ENCODE data around the gene KDF1. TPM values are rescaled to one million over a fixed set of nuclear protein-coding genes. Genes with fewer than 3 reads are reported as not detected.

Gene KDF1
- total and polyA plus RNA-seq, 2 donors (not counting 3 experiments of a cell fraction or from before 2014, with no cell fraction given): not detected

- no peaks in the 10 kb centered on the region for H3K36me3 ChIP-seq (ENCODE audit: control insufficient read depth in 2 of 2, extremely low read depth in 1 of 2, insufficient read depth in 2 of 2, low read length in 2 of 2)
- no peak for DNase-seq (ENCODE audit: low read depth, low spot score)
- ChIA-PET POLR2A (no interaction called here), CTCF (interaction anchor here (2.4 to 5.1 kb wide), 3 partner anchors 30 to 78 kb away, joined by 10 to 109 read pairs (median 50); partner anchors contain the start of gene TRNP1)
- H3K4me1 ChIP-seq (ENCODE audit: control insufficient read depth, extremely low read depth, insufficient read depth, low read length): peaks cover 16% of the 10 kb centered on the region
- no peak for FAIRE-seq
- no TSS peak for BruUV-seq (replicated peaks)
- no peak overlapping the region for H3K9ac ChIP-seq (replicated peaks; ENCODE audit: extremely low read depth, insufficient read depth, low read length)
- dilution Hi-C loops (cut with MboI; ENCODE audit: extremely low pct_ligation_motif_present, low sequenced_read_pairs): no loop called here
- no peak overlapping the region for H3K4me2 ChIP-seq (ENCODE audit: insufficient read depth, low read length)
- intact Hi-C loops (cut with micrococcal nuclease): no loop called here
- no peak overlapping the region for H3K27ac ChIP-seq (ENCODE audit: insufficient read depth, low read depth, low read length)
- no peak for TF ChIP-seq POLR2AphosphoS5 (IDR thresholded peaks at IDR 0.05; ENCODE audit: insufficient read depth, low read depth, low read length)
- no peak for TF ChIP-seq EZH2 (IDR thresholded peaks at IDR 0.05; ENCODE audit: borderline replicate concordance, low read depth, low read length, severe bottlenecking)
- no peak for TF ChIP-seq MAX (IDR thresholded peaks at IDR 0.05; ENCODE audit: insufficient read depth, insufficient read length)
- TF ChIP-seq GATA2 (IDR thresholded peaks at IDR 0.05; ENCODE audit: insufficient read depth, insufficient read length, low read depth, low read length): no peak
- TF ChIP-seq MYC (IDR thresholded peaks at IDR 0.05; ENCODE audit: low read depth, low read length): no peak
- TF ChIP-seq FOS (IDR thresholded peaks at IDR 0.05; ENCODE audit: borderline replicate concordance, insufficient read depth, low read length): no peak
- TF ChIP-seq JUN (IDR thresholded peaks at IDR 0.05; ENCODE audit: borderline replicate concordance, insufficient read depth, insufficient read length, low read depth): no peak
- TF ChIP-seq CTCF (IDR thresholded peaks at IDR 0.05; ENCODE audit: extremely low read depth in 1 of 2, insufficient read depth in 1 of 2, low read depth in 1 of 2, low read length in 2 of 2): no peak
- no peak for TF ChIP-seq POLR2A (IDR thresholded peaks at IDR 0.05; ENCODE audit: low read depth, low read length)
- H3K9me3 ChIP-seq (replicated peaks; ENCODE audit: control insufficient read depth, insufficient read depth, low read length): no peaks in the 10 kb centered on the region
- H2AFZ ChIP-seq (ENCODE audit: low read depth, low read length): no peak overlapping the region
- H3K4me3 ChIP-seq (replicated peaks in 1 of 3; ENCODE audit: insufficient read depth in 1 of 3, low read depth in 1 of 3, low read length in 3 of 3): no peak overlapping the region
- peaks cover 0 to 2% of the 10 kb centered on the region in 2 experiments for H3K27me3 ChIP-seq (ENCODE audit: control insufficient read depth in 2 of 2, insufficient read depth in 2 of 2, low read length in 2 of 2)
- H3K79me2 ChIP-seq (ENCODE audit: control insufficient read depth, insufficient read depth, low read length): no peaks in the 10 kb centered on the region
- H3K9me1 ChIP-seq (replicated peaks; ENCODE audit: control insufficient read depth, extremely low read depth, insufficient read depth, low read length): no peaks in the 10 kb centered on the region
- no peaks in the 10 kb centered on the region for H4K20me1 ChIP-seq (replicated peaks; ENCODE audit: control insufficient read depth, extremely low read depth, insufficient read depth, low read length)
Observed at GRCh38 chr1:26965628-26966027, 5.4 kb upstream of the KDF1 start.

All from endothelial cell of umbilical vein (primary cell).